Mesothelial cell of epicardium (in vitro differentiated cells): ENCODE results near the gene EHMT1. TPM values are rescaled to one million over a fixed set of nuclear protein-coding genes. Genes with fewer than 3 reads are reported as not detected.
A peak's percentile ranks its signal among the peaks of the same experiment; 100 is the strongest.

ENCODE experiments used
- DNase-seq, 2 experiments: peaks; one replicate each; pipeline ENCODE4 v3.0.0; 2021; ENCODE audit warnings: low spot score in 2 of 2; ENCODE audit not compliant: unreplicated experiment in 2 of 2
- H3K27ac Mint-ChIP-seq: 2 replicates; pipeline ENCODE4 v1.8.0; 2021; ENCODE audit warnings: mixed read lengths
- H3K27me3 Mint-ChIP-seq: 2 replicates; pipeline ENCODE4 v1.8.0; 2021; ENCODE audit warnings: low read depth, mixed read lengths
- H3K36me3 Mint-ChIP-seq: 2 replicates; pipeline ENCODE4 v1.8.0; 2021; ENCODE audit warnings: mixed read lengths
- H3K4me1 Mint-ChIP-seq: 2 replicates; pipeline ENCODE4 v1.8.0; 2021; ENCODE audit warnings: mixed read lengths
- H3K4me3 Mint-ChIP-seq: 2 replicates; pipeline ENCODE4 v1.8.0; 2021; ENCODE audit warnings: mild to moderate bottlenecking, moderate library complexity, mixed read lengths
- H3K9me3 Mint-ChIP-seq: 2 replicates; pipeline ENCODE4 v1.8.0; 2021; ENCODE audit warnings: mixed read lengths
- CTCF ChIP-seq: fragments of 200-600 bp; sonication (generic); IDR thresholded peaks from one replicate; pipeline ENCODE4 v1.5.0; 2021; ENCODE audit warnings: antibody characterized with exemption; ENCODE audit not compliant: unreplicated experiment
- total RNA-seq: library from RNA; stranded (reverse); gene quantifications from 3 replicates; pipeline ENCODE4 v1.2.1, GENCODE V29; 2021

EHMT1 gene
- total RNA-seq, 1 donor from 2014 or later: 147 TPM

GRCh38 chr9:137640862-137641261 is 22.1 kb downstream of the EHMT1 start:
- Mint-ChIP-seq H3K27me3 (no peaks in the 10 kb centered on the region), H3K36me3 (peaks cover 14% of the 10 kb centered on the region), H3K4me3 (no peak overlapping the region), H3K9me3 (no peaks in the 10 kb centered on the region), H3K27ac (no peak overlapping the region), H3K4me1 (no peaks in the 10 kb centered on the region)
- no peak for TF ChIP-seq CTCF
- DNase-seq: no peak

- no peak overlapping the region for H3K27ac Mint-ChIP-seq
- H3K36me3 Mint-ChIP-seq: peaks cover 20% of the 10 kb centered on the region
- no peaks in the 10 kb centered on the region for H3K9me3 Mint-ChIP-seq
- no peak for TF ChIP-seq CTCF
- DNase-seq: no peak
- H3K4me1 Mint-ChIP-seq: peaks cover 4% of the 10 kb centered on the region
- H3K4me3 Mint-ChIP-seq: no peak overlapping the region
- no peaks in the 10 kb centered on the region for H3K27me3 Mint-ChIP-seq
Measured at GRCh38 chr9:137642118-137642601, 23.4 kb downstream of the EHMT1 start.

GRCh38 chr9:137642892-137643291 is 24.1 kb downstream of the EHMT1 start:
- H3K27ac Mint-ChIP-seq: no peak overlapping the region
- H3K36me3 Mint-ChIP-seq: peaks cover 20% of the 10 kb centered on the region
- no peak for TF ChIP-seq CTCF
- no peaks in the 10 kb centered on the region for H3K9me3 Mint-ChIP-seq
- H3K27me3 Mint-ChIP-seq: no peaks in the 10 kb centered on the region
- no peak overlapping the region for H3K4me3 Mint-ChIP-seq
- no peak for DNase-seq
- peaks cover 4% of the 10 kb centered on the region for H3K4me1 Mint-ChIP-seq

- TF ChIP-seq CTCF: no peak
- H3K4me1 Mint-ChIP-seq: peaks cover 4% of the 10 kb centered on the region
- DNase-seq: no peak
- no peak overlapping the region for H3K4me3 Mint-ChIP-seq
- no peaks in the 10 kb centered on the region for H3K9me3 Mint-ChIP-seq
- H3K36me3 Mint-ChIP-seq: peaks cover 26% of the 10 kb centered on the region
- H3K27ac Mint-ChIP-seq: no peak overlapping the region
- no peaks in the 10 kb centered on the region for H3K27me3 Mint-ChIP-seq
Measured at GRCh38 chr9:137643921-137644320, 25.1 kb downstream of the EHMT1 start.

GRCh38 chr9:137645211-137645610 is 26.4 kb downstream of the EHMT1 start:
- no peak for TF ChIP-seq CTCF
- peaks cover 4% of the 10 kb centered on the region for H3K4me1 Mint-ChIP-seq
- no peak overlapping the region for H3K4me3 Mint-ChIP-seq
- H3K9me3 Mint-ChIP-seq: no peaks in the 10 kb centered on the region
- DNase-seq: no peak
- H3K36me3 Mint-ChIP-seq: peaks cover 31% of the 10 kb centered on the region
- H3K27ac Mint-ChIP-seq: no peak overlapping the region
- H3K27me3 Mint-ChIP-seq: no peaks in the 10 kb centered on the region

- peaks cover 35% of the 10 kb centered on the region for H3K36me3 Mint-ChIP-seq
- peaks cover 4% of the 10 kb centered on the region for H3K4me1 Mint-ChIP-seq
- H3K27me3 Mint-ChIP-seq: no peaks in the 10 kb centered on the region
- no peaks in the 10 kb centered on the region for H3K9me3 Mint-ChIP-seq
- H3K4me3 Mint-ChIP-seq: no peak overlapping the region
- no peak for TF ChIP-seq CTCF
- H3K27ac Mint-ChIP-seq: peak overlapping the region; percentile 35
- no peak for DNase-seq
Measured at GRCh38 chr9:137646341-137646740, 27.5 kb downstream of the EHMT1 start.
